ENCODE measurements around the gene CAMTA1. TPM values are rescaled to one million over a fixed set of nuclear protein-coding genes. Genes with fewer than 3 reads are reported as not detected.
A peak's percentile ranks its signal among the peaks of the same experiment; 100 is the strongest.

CAMTA1 gene
- total RNA-seq, 4 donors from 2014 or later, result 86.3 to 170 (median 132) TPM

DNA sequence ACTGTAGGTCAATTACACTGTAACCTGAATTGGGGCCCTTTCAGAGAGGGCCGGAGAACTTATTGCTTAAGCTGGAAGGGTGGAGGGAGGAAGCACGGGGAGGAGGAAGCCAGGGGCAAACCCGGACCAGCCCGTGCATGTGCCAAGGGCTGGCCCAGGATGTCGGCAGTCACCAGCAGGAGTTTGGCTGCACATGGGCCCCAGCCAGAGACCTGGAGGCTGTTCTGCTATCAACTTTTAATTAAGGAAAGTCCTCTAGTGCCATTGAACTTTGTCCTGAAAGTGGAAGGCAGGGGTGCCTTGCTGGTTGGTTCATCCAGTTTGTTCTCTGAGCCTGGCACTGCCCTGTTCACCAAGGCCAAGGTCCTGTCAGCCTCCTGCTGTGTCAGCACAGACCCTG is 785.1 kb downstream of the CAMTA1 start:
- H3K36me3 ChIP-seq, result no peaks in the 10 kb centered on the region
- H3K27me3 ChIP-seq, result no peaks in the 10 kb centered on the region
- no peak overlapping the region for H3K27ac ChIP-seq
- no peak for ATAC-seq
- WGBS, 2 donors (ENCODE audit: low coverage in 1 of 2), result 68% methylated on average over 3 of the region's 5 CpGs; no CpG with 5 or more reads in 1 of the 2 donors
- no peak overlapping the region for H3K4me3 ChIP-seq
- TF ChIP-seq EP300 (IDR thresholded peaks at IDR 0.05) (no peak), POLR2A (IDR thresholded peaks at IDR 0.05) (no peak), POLR2AphosphoS5 (IDR thresholded peaks at IDR 0.05) (no peak), CTCF (IDR thresholded peaks at IDR 0.05) (no peak)
- H3K4me1 ChIP-seq, result peaks cover 0 to 14% (median 6%) of the 10 kb centered on the region in 3 donors
- no peaks in the 10 kb centered on the region for H3K9me3 ChIP-seq

DNA sequence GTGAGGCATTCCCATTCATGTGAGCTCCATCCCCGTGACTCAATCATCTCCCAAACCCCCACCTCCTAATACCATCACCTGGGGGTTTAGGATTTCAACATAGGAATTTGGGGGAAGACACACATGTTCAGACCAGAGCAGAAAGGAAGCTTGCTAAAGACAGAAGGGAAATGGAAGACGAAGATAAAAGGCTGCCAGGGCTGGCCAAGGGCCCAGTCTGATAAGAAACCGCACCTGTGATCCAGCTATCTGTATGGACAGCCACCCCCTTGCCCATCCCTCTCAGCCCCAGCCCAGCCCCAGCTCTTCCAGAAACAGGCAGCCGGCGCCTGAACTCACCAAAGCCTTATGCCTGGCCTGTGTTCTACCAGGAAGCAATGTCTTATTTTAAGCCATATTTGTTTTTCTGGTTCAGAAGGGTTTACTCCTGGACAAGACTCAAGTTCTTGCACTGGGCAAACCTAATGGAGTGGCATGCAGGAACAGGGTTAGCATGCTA is 787.4 kb downstream of the CAMTA1 start:
- Histone ChIP-seq H3K9me3 (no peaks in the 10 kb centered on the region), H3K36me3 (no peaks in the 10 kb centered on the region), H3K4me1 (peaks cover 0 to 14% (median 6%) of the 10 kb centered on the region in 3 donors), H3K27me3 (no peaks in the 10 kb centered on the region), H3K4me3 (no peak overlapping the region), H3K27ac (no peak overlapping the region)
- TF ChIP-seq CTCF (IDR thresholded peaks at IDR 0.05) (no peak), POLR2AphosphoS5 (IDR thresholded peaks at IDR 0.05) (no peak), EP300 (IDR thresholded peaks at IDR 0.05) (no peak), POLR2A (IDR thresholded peaks at IDR 0.05) (no peak)
- WGBS, 2 donors (ENCODE audit: low coverage in 1 of 2), result 35 to 37% methylated on average over 2 to 5 of the region's 5 CpGs
- ATAC-seq, result no peak

DNA sequence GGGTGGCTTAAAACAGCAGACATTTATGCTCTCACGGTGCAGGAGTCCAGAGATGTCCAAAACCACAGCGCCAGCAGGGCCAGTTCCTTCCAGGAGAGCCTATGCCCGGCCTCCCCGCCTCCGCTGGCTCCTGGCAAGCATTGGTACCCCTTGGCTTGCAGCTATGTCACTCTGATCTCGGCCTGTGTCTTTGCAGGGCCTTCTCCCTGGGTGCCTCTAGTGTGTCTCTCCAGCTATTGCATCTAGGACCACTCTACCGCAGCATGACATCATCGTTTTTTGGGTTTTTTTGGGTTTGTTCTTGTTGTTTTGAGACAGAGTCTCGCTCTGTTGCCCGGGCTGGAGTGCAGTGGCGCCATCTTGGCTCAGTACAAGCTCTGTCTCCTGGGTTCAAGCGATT is 788.2 kb downstream of the CAMTA1 start:
- H3K9me3 ChIP-seq, result no peaks in the 10 kb centered on the region

DNA sequence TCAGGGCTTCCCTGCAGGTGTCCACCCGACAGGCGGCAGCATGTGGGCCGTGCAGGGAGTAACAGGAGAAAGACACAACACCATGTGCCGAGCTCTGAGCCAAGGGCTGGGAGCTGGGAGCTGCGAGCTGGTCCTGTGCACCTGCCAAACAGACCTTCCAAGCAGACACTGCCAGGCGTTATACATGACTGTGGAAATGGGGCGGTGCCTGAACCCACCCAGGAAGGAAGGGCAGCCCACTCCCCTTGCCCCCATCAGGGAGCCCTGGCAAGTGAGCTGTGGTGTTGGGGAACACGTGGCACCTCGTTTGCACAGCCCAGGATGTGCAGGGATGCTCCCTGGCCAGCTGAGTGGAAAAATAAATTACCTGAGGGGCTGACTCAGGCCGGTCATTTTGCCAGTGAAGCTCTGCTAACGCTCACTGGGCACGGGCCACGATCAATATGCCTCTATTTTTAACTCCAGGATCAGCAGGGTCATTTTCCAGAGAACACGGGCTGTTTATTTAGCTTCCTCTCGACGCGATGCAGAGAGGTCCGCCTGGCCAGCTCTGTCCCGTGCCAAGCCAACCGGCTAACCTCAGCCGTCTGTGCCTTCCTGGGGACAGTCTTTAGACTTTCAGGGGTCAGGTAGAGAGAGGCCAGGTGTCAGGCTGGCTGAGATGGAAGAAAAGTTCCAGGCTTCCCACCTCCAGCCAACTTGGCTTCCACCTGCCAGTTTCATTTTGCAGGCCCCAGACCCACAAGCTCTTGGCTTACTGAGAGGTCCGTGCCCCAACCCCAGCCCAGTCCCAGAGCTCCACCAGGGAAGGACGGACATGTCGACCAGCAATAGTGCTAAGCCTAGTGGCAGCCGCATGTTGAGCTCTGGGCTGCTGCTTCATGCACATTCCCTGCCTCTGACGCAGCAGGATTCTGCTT is 789.1 kb downstream of the CAMTA1 start:
- no peaks in the 10 kb centered on the region for H3K36me3 ChIP-seq
- ATAC-seq, result peak; percentile 68
- no peak overlapping the region for H3K27ac ChIP-seq
- H3K4me3 ChIP-seq, result no peak overlapping the region
- no peaks in the 10 kb centered on the region for H3K9me3 ChIP-seq
- no peaks in the 10 kb centered on the region for H3K27me3 ChIP-seq
- peaks cover 0 to 14% (median 6%) of the 10 kb centered on the region in 3 donors for H3K4me1 ChIP-seq
- 40 to 50% methylated on average over 3 to 8 of the region's 26 CpGs for WGBS, 2 donors (ENCODE audit: low coverage in 1 of 2)
- no peak for TF ChIP-seq EP300 (IDR thresholded peaks at IDR 0.05)

More for the DNA sequence above, 788.2 kb downstream of the CAMTA1 start:
- Histone ChIP-seq H3K4me3 (no peak overlapping the region), H3K27me3 (no peaks in the 10 kb centered on the region), H3K27ac (no peak overlapping the region), H3K4me1 (peaks cover 0 to 14% (median 6%) of the 10 kb centered on the region in 3 donors), H3K36me3 (no peaks in the 10 kb centered on the region)
- ATAC-seq, result no peak
- WGBS, 2 donors (ENCODE audit: low coverage in 1 of 2), result 90% methylated on average over 12 of the region's 12 CpGs; no CpG with 5 or more reads in 1 of the 2 donors
- TF ChIP-seq POLR2AphosphoS5 (IDR thresholded peaks at IDR 0.05), result no peak
- no peak for TF ChIP-seq EP300 (IDR thresholded peaks at IDR 0.05)
- no peak for TF ChIP-seq CTCF (IDR thresholded peaks at IDR 0.05)
- TF ChIP-seq POLR2A (IDR thresholded peaks at IDR 0.05), result no peak

GRCh38 chr1:7575041-7575400 is 789.8 kb downstream of the CAMTA1 start:
- TF ChIP-seq EP300 (IDR thresholded peaks at IDR 0.05) (no peak), POLR2A (IDR thresholded peaks at IDR 0.05) (no peak), CTCF (IDR thresholded peaks at IDR 0.05) (no peak), POLR2AphosphoS5 (IDR thresholded peaks at IDR 0.05) (no peak)
- 85 to 100% methylated on average over 1 to 2 of the region's 2 CpGs for WGBS, 2 donors (ENCODE audit: low coverage in 1 of 2)
- Histone ChIP-seq H3K4me1 (peaks cover 0 to 14% (median 6%) of the 10 kb centered on the region in 3 donors), H3K27me3 (peaks cover 4% of the 10 kb centered on the region), H3K4me3 (no peak overlapping the region), H3K27ac (no peak overlapping the region), H3K36me3 (no peaks in the 10 kb centered on the region), H3K9me3 (no peaks in the 10 kb centered on the region)
- ATAC-seq, result no peak
